GM10248 (cell line): Measurements from ENCODE around the gene TM2D3.
"Not testable (repeated sequence)": the region's sequence is repeated elsewhere in the genome, so short reads cannot be mapped to it uniquely, and the experiment has no call there.

Experiments
- CTCF ChIA-PET: fragments of 300-600 bp; sonication (Branson Sonifier 250); formaldehyde crosslinking; extraction: SDS; loops from one replicate; lab custom pipeline; 2021; ENCODE audit warnings: antibody characterized with exemption; lab: Yijun Ruan, JAX
- POLR2A ChIA-PET: fragments of 350-650 bp; sonication (Branson Sonifier 250); formaldehyde crosslinking; extraction: SDS; loops from one replicate; lab custom pipeline; 2020; ENCODE audit warnings: antibody characterized with exemption; lab: Yijun Ruan, JAX
- DNase-seq: peaks from one replicate; pipeline ENCODE4 v3.0.0; 2012; ENCODE audit errors: extremely low spot score
- CTCF ChIP-seq: IDR thresholded peaks from 2 replicates; pipeline ENCODE4 v1.5.1; 2012; ENCODE audit warnings: mild to moderate bottlenecking, low read depth; ENCODE audit errors: extremely low read depth, missing control alignments, control extremely low read depth

TM2D3 gene

GRCh38 chr15:101637516-101637915, 14.7 kb downstream of the TM2D3 start:
- DNase-seq = no peak
- ChIA-PET POLR2A (no interaction called here), CTCF (interaction anchor here (1.3 to 2.5 kb wide), 2 partner anchors 349 to 630 kb away, joined by 3 to 10 read pairs; no protein-coding TSS in a partner anchor)
- TF ChIP-seq CTCF = no peak

- no peak for DNase-seq
- POLR2A ChIA-PET = no interaction called here
- CTCF ChIA-PET = interaction anchor here (1.1 to 2.5 kb wide), 3 partner anchors 20 to 629 kb away, joined by 3 to 10 read pairs (median 3); no protein-coding TSS in a partner anchor
- no peak for TF ChIP-seq CTCF
Observed at GRCh38 chr15:101637038-101637437, 15.1 kb downstream of the TM2D3 start.

GRCh38 chr15:101635944-101636727, 16.0 kb downstream of the TM2D3 start:
- POLR2A ChIA-PET = no interaction called here
- no peak for TF ChIP-seq CTCF
- no peak for DNase-seq
- CTCF ChIA-PET = interaction anchor here (1.1 to 2.5 kb wide), 4 partner anchors 19 to 628 kb away, joined by 3 to 10 read pairs (median 3); no protein-coding TSS in a partner anchor

GRCh38 chr15:101633356-101633755, 18.8 kb downstream of the TM2D3 start:
- ChIA-PET CTCF (no interaction called here), POLR2A (no interaction called here)
- TF ChIP-seq CTCF = no peak
- no peak for DNase-seq

- CTCF ChIA-PET, POLR2A ChIA-PET, DNase-seq: not testable (repeated sequence)
Observed at GRCh38 chr15:101626729-101627128, 25.5 kb downstream of the TM2D3 start.

GRCh38 chr15:101625980-101626379, 26.2 kb downstream of the TM2D3 start:
- ChIA-PET POLR2A (no interaction called here), CTCF (interaction anchor here (1.3 to 1.6 kb wide), 2 partner anchors 9 to 15 kb away, joined by 5 to 6 read pairs; no protein-coding TSS in a partner anchor)
- no peak for TF ChIP-seq CTCF
- no peak for DNase-seq

- no peak for TF ChIP-seq CTCF
- POLR2A ChIA-PET = no interaction called here
Observed at GRCh38 chr15:101625184-101625583, 27.0 kb downstream of the TM2D3 start.

More at GRCh38 chr15:101625184-101625583, 27.0 kb downstream of the TM2D3 start:
- CTCF ChIA-PET = interaction anchor here (1.3 to 1.6 kb wide), 2 partner anchors 9 to 16 kb away, joined by 5 to 6 read pairs; no protein-coding TSS in a partner anchor
- no peak for DNase-seq
